NCI-H2196 (cell line): ENCODE measurements around the gene ANKRD30B.
"Not testable (repeated sequence)": the region's sequence is repeated elsewhere in the genome, so short reads cannot be mapped to it uniquely, and the experiment has no call there.

Experiments used
- DNase-seq: peaks from one replicate; lab custom pipeline; 2025; ENCODE audit not compliant: unreplicated experiment; lab: John Stamatoyannopoulos, UW

The ANKRD30B gene

GRCh38 chr18:14747513-14748474 lies at the start of gene ANKRD30B:
TSS of gene ANKRD30B (plus strand) at chr18:14748172. CDS start at chr18:14748420, 248 bp downstream.
- no peak for DNase-seq

- not testable (repeated sequence) for DNase-seq
These were observed 46.5 kb upstream of the ANKRD30B start for GRCh38 chr18:14701286-14702040.

GRCh38 chr18:14709761-14710160 lies 38.2 kb upstream of the ANKRD30B start:
- DNase-seq: not testable (repeated sequence)

- DNase-seq: not testable (repeated sequence)
These were observed 26.4 kb upstream of the ANKRD30B start for GRCh38 chr18:14721569-14721968.

GRCh38 chr18:14739056-14739455 lies 8.9 kb upstream of the ANKRD30B start:
- not testable (repeated sequence) for DNase-seq

GRCh38 chr18:14746897-14747296 lies 1.1 kb upstream of the ANKRD30B start:
- DNase-seq: no peak

- DNase-seq: no peak
These were observed 524 bp downstream of the ANKRD30B start for GRCh38 chr18:14748496-14748895.

GRCh38 chr18:14763566-14763965 lies 15.6 kb downstream of the ANKRD30B start:
- not testable (repeated sequence) for DNase-seq

GRCh38 chr18:14767474-14767873 lies 19.5 kb downstream of the ANKRD30B start:
- no peak for DNase-seq

GRCh38 chr18:14768241-14768640 lies 20.3 kb downstream of the ANKRD30B start:
- DNase-seq: no peak

- DNase-seq: no peak
These were observed 21.4 kb downstream of the ANKRD30B start for GRCh38 chr18:14769381-14769780.

- DNase-seq: no peak
These were observed 28.8 kb downstream of the ANKRD30B start for GRCh38 chr18:14776801-14777200.

GRCh38 chr18:14781671-14782070 lies 33.7 kb downstream of the ANKRD30B start:
- no peak for DNase-seq

- DNase-seq: no peak
These were observed 36.2 kb downstream of the ANKRD30B start for GRCh38 chr18:14784133-14784532.

- DNase-seq: not testable (repeated sequence)
These were observed 48.9 kb downstream of the ANKRD30B start for GRCh38 chr18:14796876-14797275.

- not testable (repeated sequence) for DNase-seq
These were observed 50.2 kb downstream of the ANKRD30B start for GRCh38 chr18:14797969-14798764.

GRCh38 chr18:14811081-14811480 lies 63.1 kb downstream of the ANKRD30B start:
- DNase-seq: not testable (repeated sequence)

GRCh38 chr18:14826972-14827632 lies 79.1 kb downstream of the ANKRD30B start:
- not testable (repeated sequence) for DNase-seq

- DNase-seq: not testable (repeated sequence)
These were observed 93.6 kb downstream of the ANKRD30B start for GRCh38 chr18:14841607-14842006.

- DNase-seq: not testable (repeated sequence)
These were observed 103.6 kb downstream of the ANKRD30B start for GRCh38 chr18:14851533-14851932.
